HEK293T (cell line): ENCODE data around the gene PERCC1.

Source experiments
- CTCF ChIA-PET: fragments of 350-600 bp; formaldehyde crosslinking; extraction: SDS; loops from one replicate; lab custom pipeline; 2021; ENCODE audit warnings: antibody characterized with exemption, inconsistent platforms; lab: Yijun Ruan, JAX
- POLR2A ChIA-PET: fragments of 350-600 bp; formaldehyde crosslinking; extraction: SDS; loops from one replicate; lab custom pipeline; 2020; ENCODE audit warnings: antibody characterized with exemption, inconsistent platforms; lab: Yijun Ruan, JAX
- DNase-seq: peaks from one replicate; pipeline ENCODE4 v3.0.0; 2012; ENCODE audit warnings: mixed read lengths; ENCODE audit errors: extremely low spot score
- ARNT ChIP-seq: fragments of 450-650 bp; IDR thresholded peaks from 2 replicates; pipeline ENCODE4 v1.6.1; 2017; ENCODE audit warnings: mild to moderate bottlenecking
- BHLHE40 ChIP-seq: fragments of 450-650 bp; IDR thresholded peaks from 2 replicates; pipeline ENCODE4 v1.6.1; 2016; ENCODE audit warnings: mild to moderate bottlenecking, moderate library complexity, borderline replicate concordance
- CTBP1 ChIP-seq: fragments of 450-650 bp; IDR thresholded peaks from 2 replicates; pipeline ENCODE4 v1.6.1; 2016; ENCODE audit warnings: borderline replicate concordance
- ELF4 ChIP-seq: fragments of 450-650 bp; IDR thresholded peaks from 2 replicates; pipeline ENCODE4 v1.6.1; 2017; ENCODE audit warnings: antibody characterized with exemption
- FOXA1 ChIP-seq: fragments of 450-650 bp; IDR thresholded peaks from 2 replicates; pipeline ENCODE4 v1.6.1; 2016; ENCODE audit warnings: mild to moderate bottlenecking
- FOXK2 ChIP-seq: fragments of 450-650 bp; IDR thresholded peaks from 2 replicates; pipeline ENCODE4 v1.6.1; 2016; ENCODE audit warnings: mild to moderate bottlenecking
- FOXM1 ChIP-seq: fragments of 450-650 bp; IDR thresholded peaks from 2 replicates; pipeline ENCODE4 v1.6.1; 2017; ENCODE audit warnings: mild to moderate bottlenecking, borderline replicate concordance
- HDGF ChIP-seq: fragments of 450-650 bp; IDR thresholded peaks from 2 replicates; pipeline ENCODE4 v1.6.1; 2017; ENCODE audit warnings: antibody characterized with exemption, borderline replicate concordance
- L3MBTL2 ChIP-seq: fragments of 450-650 bp; conservative IDR thresholded peaks from 2 replicates; pipeline ENCODE4 v1.6.1; 2016; ENCODE audit warnings: mild to moderate bottlenecking
- LEF1 ChIP-seq: fragments of 450-650 bp; IDR thresholded peaks from 2 replicates; pipeline ENCODE4 v1.6.1; 2017; ENCODE audit warnings: mild to moderate bottlenecking, borderline replicate concordance
- NFRKB ChIP-seq: fragments of 450-650 bp; IDR thresholded peaks from 2 replicates; pipeline ENCODE4 v1.6.1; 2016; ENCODE audit warnings: mild to moderate bottlenecking, moderate library complexity
- PKNOX1 ChIP-seq: fragments of 450-650 bp; IDR thresholded peaks from 2 replicates; pipeline ENCODE4 v1.6.1; 2016
- SP1 ChIP-seq: fragments of 450-650 bp; IDR thresholded peaks from 2 replicates; pipeline ENCODE4 v1.6.1; 2017
- SUZ12 ChIP-seq: fragments of 450-650 bp; IDR thresholded peaks from 2 replicates; pipeline ENCODE4 v1.6.1; 2016; ENCODE audit warnings: mild to moderate bottlenecking
- TARDBP ChIP-seq: fragments of 450-650 bp; IDR thresholded peaks from 2 replicates; pipeline ENCODE4 v1.6.1; 2016
- ZNF384 ChIP-seq: fragments of 450-650 bp; IDR thresholded peaks from 2 replicates; pipeline ENCODE4 v1.6.1; 2016

Gene PERCC1

GRCh38 chr16:1430759-1431496 lies at the start of gene PERCC1:
PERCC1 (plus strand) TSS chr16:1431078; CDS start chr16:1432594, 1,516 bp downstream.
- POLR2A ChIA-PET = interaction anchor here (2.9 kb wide), 1 partner anchor 10 kb away, joined by 18 read pairs; the partner anchor contains the start of gene UQCC4
- no peak for TF ChIP-seq PKNOX1
- CTCF ChIA-PET = no interaction called here
- no peak for DNase-seq

- CTCF ChIA-PET = interaction anchor here (1.3 kb wide), 1 partner anchor 18 kb away, joined by 3 read pairs; no protein-coding TSS in a partner anchor
- POLR2A ChIA-PET = no interaction called here
- no peak for DNase-seq
- TF ChIP-seq FOXA1 (no peak), HDGF (no peak), TARDBP (no peak), BHLHE40 (no peak), FOXK2 (no peak), CTBP1 (no peak), NFRKB (no peak), FOXM1 (no peak), LEF1 (no peak), SP1 (no peak), ARNT (no peak), ELF4 (no peak), ZNF384 (no peak)
These were observed 49.1 kb upstream of the PERCC1 start for GRCh38 chr16:1381612-1382406.

DNA sequence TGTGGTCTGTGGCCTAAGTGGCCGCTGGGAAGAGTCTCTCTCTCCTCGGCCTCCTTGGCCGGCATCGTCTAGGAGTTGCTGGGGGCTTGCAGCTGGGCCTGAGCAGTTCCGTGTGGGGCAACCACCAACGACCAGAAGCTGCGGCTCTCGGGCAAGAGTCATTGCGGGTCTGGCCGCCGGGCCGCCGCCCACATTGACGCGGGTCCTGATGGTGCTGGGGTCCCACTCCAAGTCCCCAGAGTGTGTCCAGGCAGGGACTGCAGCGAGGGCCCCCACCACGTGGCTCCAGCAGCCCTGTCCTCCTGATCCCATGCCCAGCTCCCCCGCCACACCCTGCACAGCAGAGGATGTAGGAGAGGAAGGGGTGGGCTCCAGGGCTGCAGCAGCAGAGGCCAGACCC lies 47.3 kb upstream of the PERCC1 start:
- no peak for TF ChIP-seq PKNOX1
- TF ChIP-seq L3MBTL2 = no peak
- TF ChIP-seq ZNF384 = no peak
- TF ChIP-seq FOXM1 = no peak
- TF ChIP-seq HDGF = no peak
- TF ChIP-seq BHLHE40 = no peak
- TF ChIP-seq ELF4 = no peak
- no peak for TF ChIP-seq CTBP1
- TF ChIP-seq SP1 = no peak
- TF ChIP-seq ARNT = no peak
- no peak for TF ChIP-seq FOXA1
- TF ChIP-seq TARDBP = no peak
- TF ChIP-seq FOXK2 = no peak
- TF ChIP-seq SUZ12 = no peak
- ChIA-PET CTCF (no interaction called here), POLR2A (no interaction called here)
- DNase-seq = no peak

DNA sequence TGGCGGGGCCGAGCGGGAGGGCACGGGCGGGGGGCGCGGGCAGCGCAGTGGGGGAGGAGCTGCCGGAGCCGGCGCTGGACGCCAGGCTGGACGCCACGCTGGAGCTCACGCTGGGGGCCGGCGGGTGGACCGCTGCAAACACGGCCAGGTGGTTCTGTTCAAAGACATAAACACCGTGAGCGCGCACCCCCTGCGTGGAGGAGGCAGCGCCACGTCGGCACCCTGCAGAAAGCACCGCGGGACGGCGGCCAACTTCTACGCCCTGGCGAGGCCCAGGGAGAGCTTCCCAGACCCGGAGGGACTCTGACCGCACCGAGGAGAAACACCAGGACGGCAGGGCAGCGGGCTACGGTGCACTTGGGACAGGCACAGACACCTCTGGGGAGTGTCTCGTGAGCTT lies 45.6 kb upstream of the PERCC1 start:
- DNase-seq = no peak
- TF ChIP-seq ELF4 (no peak), SUZ12 (no peak), ZNF384 (no peak)
- ChIA-PET CTCF (no interaction called here), POLR2A (no interaction called here)

DNA sequence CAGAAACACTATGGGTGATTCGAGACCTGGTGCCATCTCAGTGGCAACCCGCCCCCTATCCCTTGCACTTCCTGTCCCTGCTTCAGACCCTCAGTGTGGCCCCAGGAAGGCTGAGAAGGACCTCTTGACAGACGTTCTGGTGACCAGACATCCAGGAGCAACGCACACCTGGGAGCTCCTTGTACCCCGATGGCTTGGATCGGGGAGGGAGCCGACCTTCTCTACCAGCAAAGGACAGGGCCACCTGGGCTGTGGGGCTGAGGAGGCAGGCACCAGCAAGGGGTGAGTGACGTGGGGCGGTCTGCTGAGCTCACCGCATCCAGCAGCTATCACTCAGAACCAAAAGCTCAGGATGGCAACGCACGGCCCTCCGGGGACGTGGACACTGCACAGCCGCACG lies 43.5 kb upstream of the PERCC1 start:
- ChIA-PET CTCF (no interaction called here), POLR2A (no interaction called here)
- DNase-seq = no peak
- no peak for TF ChIP-seq CTBP1
- TF ChIP-seq FOXK2 = no peak
- no peak for TF ChIP-seq ELF4
- no peak for TF ChIP-seq HDGF
- TF ChIP-seq SUZ12 = no peak
- TF ChIP-seq SP1 = no peak
- no peak for TF ChIP-seq ZNF384
- no peak for TF ChIP-seq TARDBP
- TF ChIP-seq ARNT = no peak
- no peak for TF ChIP-seq LEF1
- TF ChIP-seq L3MBTL2 = no peak
- no peak for TF ChIP-seq NFRKB
- TF ChIP-seq FOXM1 = no peak
- no peak for TF ChIP-seq FOXA1
- TF ChIP-seq PKNOX1 = no peak
- no peak for TF ChIP-seq BHLHE40

GRCh38 chr16:1389762-1390161 lies 41.1 kb upstream of the PERCC1 start:
- ChIA-PET CTCF (no interaction called here), POLR2A (no interaction called here)
- DNase-seq = no peak
- no peak for TF ChIP-seq ZNF384
- TF ChIP-seq SP1 = no peak
- TF ChIP-seq PKNOX1 = no peak
- TF ChIP-seq ELF4 = no peak
- TF ChIP-seq L3MBTL2 = no peak
- no peak for TF ChIP-seq HDGF
